GDM1 (cell line): ENCODE measurements around the gene KLHDC8A.
"Not testable (repeated sequence)": the region's sequence is repeated elsewhere in the genome, so short reads cannot be mapped to it uniquely, and the experiment has no call there.

Experiments used
- DNase-seq: peaks from one replicate; lab custom pipeline; 2025; lab: John Stamatoyannopoulos, UW

KLHDC8A gene

GRCh38 chr1:205318231-205318991, 38.3 kb downstream of the KLHDC8A start:
- DNase-seq: no peak

GRCh38 chr1:205317311-205317917, 39.3 kb downstream of the KLHDC8A start:
- no peak for DNase-seq

GRCh38 chr1:205316161-205316566, 40.6 kb downstream of the KLHDC8A start:
- DNase-seq: no peak

DNA sequence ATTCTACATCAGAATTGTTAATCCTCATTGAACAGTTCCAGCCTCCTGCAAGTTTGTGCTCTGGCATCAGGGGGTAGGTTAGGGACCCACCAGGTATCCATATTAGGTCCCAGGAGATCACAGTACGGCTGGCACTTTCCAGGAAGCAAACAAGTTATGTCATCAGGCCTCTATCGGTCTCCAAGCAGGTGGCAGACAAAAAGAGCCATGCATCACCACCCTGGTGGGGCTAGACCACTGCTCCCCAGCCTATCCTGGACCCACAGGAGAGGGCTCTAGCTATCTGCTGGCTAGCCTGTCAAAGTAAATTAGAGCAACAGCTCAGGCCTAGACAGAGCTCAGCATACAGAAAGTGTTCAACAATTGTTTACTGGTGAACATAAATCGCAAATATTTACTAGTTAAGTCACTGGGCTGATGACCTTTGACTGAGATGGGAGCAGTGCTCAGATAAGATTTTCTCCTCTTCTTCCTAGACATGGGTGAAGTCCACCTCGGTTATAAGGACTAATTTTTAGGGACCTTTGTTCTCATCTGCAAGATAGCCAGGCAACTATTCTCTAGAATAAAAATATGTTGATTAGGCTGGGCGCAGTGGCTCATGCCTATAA, 41.6 kb downstream of the KLHDC8A start:
- no peak for DNase-seq

DNA sequence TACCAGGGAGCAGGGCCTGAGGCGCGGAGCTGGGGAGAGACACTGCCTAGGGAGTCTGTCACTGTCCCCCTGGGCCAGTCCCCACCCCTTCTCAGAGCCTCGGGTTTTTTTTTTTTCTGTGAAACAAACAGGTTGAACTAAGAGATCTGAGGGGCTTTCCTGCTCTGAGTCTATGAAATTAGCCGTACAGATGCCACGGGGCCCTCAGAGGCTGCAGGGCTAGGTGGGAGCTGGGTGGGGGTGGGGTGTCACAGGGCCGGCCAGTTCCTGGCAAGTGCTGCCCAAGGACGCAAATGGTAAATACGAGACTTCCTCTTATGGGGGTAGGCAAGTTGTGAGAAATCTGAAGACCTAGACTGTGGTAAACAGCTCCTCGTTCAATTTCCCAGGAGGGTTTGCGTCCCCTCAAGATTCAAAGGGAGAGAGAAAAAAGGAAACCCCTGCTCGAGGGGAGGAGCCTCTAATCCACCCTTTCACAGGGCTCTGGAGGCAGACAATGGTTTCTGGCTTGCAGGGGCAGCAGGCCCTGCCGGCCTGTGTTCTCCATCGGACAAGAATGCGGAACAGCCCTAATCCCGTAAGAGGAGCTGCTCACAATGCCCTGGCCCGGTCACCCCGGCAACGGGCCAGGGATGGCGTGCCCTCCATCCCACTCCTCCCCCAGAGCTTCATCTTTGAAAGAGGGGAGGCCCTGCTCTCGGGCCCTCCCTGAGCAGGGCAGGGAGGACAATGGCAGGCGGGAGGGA, 43.0 kb downstream of the KLHDC8A start:
- DNase-seq: no peak

DNA sequence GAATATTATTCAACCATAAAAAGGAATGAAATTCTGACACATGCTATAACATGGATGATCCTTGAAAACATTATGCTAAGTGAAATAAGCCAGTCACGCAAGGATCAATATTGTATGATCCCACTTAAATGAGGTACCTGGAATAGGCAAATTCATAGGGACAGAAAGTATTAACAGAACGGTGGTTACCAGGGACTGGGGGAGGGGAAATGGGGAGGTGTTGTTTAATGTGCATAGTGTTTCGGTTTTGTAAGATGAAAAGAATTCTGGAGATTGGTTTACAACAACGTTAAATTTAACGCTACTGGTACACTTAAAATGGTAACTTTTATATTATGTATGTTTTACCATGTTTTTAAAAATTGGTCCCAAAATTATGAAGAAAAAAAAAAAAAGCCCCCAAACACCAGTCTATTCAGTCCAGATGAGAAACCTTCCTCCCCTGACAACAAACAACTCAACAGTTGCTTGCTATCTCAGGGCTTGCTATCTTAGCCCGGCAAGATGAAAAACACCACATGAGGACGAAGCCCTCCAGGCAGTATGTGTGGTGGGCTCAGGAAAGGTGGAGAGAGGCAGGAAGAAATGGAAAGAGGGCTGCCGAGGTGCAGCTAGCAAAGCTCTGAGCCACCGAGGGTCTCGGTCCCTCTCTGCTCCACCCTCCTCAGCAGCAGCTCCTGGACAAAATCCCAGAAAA, 43.7 kb downstream of the KLHDC8A start:
- no peak for DNase-seq

- no peak for DNase-seq
These were observed 45.6 kb downstream of the KLHDC8A start for GRCh38 chr1:205310976-205311704.

DNA sequence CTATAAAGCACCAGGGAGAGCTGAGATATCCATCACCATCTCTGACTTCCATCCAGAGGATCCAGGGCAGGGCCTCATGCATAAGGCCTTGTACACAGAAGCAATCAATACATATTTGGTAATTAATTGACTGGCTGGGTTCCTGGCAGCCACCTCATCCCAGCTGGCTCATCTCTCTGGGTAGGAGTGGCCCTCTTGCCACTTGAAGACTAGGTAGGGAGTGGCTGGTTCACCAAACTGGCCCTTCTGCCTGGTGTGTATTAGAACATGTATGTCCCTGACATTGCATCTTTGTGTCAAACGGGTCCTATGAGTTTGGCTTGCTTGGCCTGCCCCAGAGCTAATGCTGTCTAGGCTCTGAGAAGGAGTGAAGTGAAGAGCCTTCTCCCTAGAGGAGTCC, 47.0 kb downstream of the KLHDC8A start:
- no peak for DNase-seq

DNA sequence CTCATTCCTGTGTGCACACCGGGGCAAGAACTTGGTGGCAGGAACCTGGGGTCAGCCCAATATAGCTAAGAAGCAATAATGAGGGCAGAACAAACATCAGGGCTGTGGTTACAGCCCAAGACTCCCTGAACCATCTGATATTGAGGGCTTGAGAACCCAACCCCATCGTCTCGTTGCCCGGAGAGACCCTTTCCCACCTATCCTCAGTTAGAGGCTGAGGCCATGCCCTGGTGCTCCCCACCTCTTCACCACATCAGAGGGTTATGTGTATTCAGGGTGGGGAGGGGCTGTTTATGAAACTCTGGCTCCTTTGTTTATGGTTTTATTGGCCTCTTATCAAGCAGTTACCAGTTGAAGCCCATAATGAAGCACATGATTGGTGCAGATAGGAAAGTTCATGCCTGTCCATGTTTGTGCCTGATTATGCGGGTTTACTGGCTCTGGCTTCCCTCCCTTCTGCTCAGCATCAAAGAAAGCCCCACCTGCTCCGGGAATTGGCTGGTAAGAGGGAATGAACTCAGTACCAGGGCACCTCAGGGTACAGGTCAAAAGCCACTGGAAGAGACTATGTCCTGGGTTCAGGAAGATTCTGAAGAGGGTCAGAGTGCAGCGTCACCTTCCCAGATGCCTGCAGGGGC, 49.7 kb downstream of the KLHDC8A start:
- DNase-seq: no peak

DNA sequence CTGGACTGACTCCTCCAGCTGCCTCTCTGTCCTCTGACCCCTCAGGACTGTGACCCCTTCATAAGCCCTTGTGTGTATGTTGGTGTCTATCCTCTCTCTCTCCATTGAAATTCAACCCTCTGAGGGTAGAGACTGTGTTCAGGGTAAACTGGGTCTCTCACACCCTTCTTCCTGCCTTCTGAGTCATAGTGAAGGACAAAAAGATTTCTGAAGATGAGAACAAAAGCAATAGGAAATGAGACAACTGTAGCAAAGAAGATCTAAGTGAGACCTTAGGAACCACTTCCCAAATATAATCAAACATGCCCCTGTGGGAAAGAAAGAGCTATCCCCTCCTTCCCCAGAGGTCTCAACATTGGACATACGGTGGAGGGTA, 52.0 kb downstream of the KLHDC8A start:
- no peak for DNase-seq

GRCh38 chr1:205304046-205304694, 52.6 kb downstream of the KLHDC8A start:
- DNase-seq: no peak

DNA sequence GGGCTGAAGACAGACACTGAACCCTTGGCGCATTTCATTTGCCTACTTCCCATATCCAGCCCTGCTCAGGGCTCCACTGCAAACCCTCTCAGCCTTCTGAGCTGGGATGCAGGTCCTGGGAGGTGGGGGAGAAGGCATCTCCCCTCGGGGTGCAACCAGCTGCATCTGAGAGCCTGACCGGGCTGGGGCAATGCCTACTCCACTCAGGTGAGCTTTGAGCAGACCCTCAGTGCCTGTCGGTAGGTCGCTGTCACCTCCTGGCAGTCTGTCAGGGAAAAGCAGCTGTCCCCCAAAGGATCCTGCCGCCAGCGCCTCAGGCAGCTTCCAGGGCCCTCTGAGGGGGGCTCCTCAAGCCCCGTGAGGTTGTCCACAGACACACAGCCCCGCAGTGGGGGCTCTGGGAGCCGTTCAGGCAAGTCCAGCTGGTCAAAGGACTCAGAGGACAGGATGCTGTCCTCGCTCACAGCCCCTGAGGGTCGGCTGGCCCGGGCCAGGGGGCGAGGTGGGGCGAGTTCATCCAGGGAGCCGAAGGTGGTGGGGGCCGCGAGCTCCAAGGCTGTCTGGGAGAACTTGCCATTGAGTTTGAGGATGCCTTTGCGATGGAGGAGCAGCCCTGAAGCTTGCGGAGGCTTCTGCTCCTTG, 53.4 kb downstream of the KLHDC8A start:
- no peak for DNase-seq

GRCh38 chr1:205301842-205302588, 54.7 kb downstream of the KLHDC8A start:
- no peak for DNase-seq

- no peak for DNase-seq
These were observed 55.4 kb downstream of the KLHDC8A start for GRCh38 chr1:205301205-205301821.

GRCh38 chr1:205300149-205300548, 56.6 kb downstream of the KLHDC8A start:
- DNase-seq: no peak

DNA sequence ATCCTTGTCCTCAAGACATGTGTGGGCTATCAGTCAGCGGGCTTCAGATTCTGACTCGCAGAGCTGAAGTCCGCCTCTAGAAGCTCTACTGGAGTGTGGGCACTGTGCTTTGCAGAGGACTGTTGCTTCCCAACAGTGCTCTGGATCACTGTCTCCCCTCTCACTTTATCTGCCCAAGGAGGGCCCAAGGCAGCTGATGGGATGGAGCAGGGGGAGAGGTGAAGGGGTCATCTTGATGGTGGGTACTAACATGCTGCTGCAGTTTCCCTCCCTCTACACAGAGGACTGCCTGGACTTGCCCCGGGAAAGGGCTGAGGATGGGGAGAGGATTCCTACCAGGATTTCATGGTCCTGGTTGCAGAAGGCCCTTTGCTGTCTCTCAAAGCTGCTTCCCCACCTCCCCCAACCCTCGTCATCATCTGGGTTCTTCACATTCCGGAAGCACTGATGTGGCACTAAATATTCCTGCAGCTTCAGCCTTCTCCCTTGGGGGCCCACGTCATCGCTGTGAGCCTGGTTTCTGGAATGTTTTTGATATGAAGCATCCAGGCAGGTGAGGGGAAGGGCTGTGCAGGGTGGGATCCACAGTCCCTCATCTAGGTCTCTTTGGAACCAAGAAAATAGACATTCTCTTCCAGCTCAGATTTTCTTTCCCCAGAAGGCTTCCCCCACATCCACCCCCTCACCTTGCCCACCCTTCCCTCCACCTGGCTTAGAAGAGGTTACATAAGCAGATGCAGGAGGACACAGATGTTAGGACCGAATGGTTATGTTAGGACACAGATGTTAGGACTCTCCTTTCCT, 58.3 kb downstream of the KLHDC8A start:
- DNase-seq: no peak

GRCh38 chr1:205297546-205298177, 59.1 kb downstream of the KLHDC8A start:
- DNase-seq: not testable (repeated sequence)
